KMS-11 (cell line): Measurements from ENCODE around the gene CIBAR2.

Experiments used
- H2AFZ ChIP-seq: fragments of 200-600 bp; sonication (generic); 2 replicates; pipeline ENCODE4 v1.6.1; 2016; ENCODE audit warnings: antibody characterized with exemption, mixed run types, low read depth
- H3K27ac ChIP-seq: fragments of 200-600 bp; sonication (generic); 2 replicates; pipeline ENCODE4 v1.6.1; 2016; ENCODE audit warnings: mild to moderate bottlenecking, mixed run types
- H3K27me3 ChIP-seq: fragments of 200-600 bp; sonication (generic); 2 replicates; pipeline ENCODE4 v1.6.1; 2017; ENCODE audit warnings: mild to moderate bottlenecking, low read depth, mixed run types, moderate library complexity; ENCODE audit not compliant: insufficient read depth
- H3K36me3 ChIP-seq: fragments of 200-600 bp; sonication (generic); 2 replicates; pipeline ENCODE4 v1.6.1; 2017; ENCODE audit warnings: mild to moderate bottlenecking, mixed run types; ENCODE audit not compliant: insufficient read depth
- H3K4me1 ChIP-seq: fragments of 200-600 bp; sonication (generic); 2 replicates; pipeline ENCODE4 v1.6.1; 2016; ENCODE audit warnings: mild to moderate bottlenecking, low read depth, mixed run types; ENCODE audit not compliant: poor library complexity, severe bottlenecking
- H3K4me2 ChIP-seq: fragments of 200-600 bp; sonication (generic); 2 replicates; pipeline ENCODE4 v1.7.0; 2016; ENCODE audit warnings: mild to moderate bottlenecking, mixed run types
- H3K4me3 ChIP-seq: fragments of 200-600 bp; sonication (generic); IDR thresholded peaks from 2 replicates; pipeline ENCODE4 v1.6.1; 2017; ENCODE audit warnings: low read depth, low read length, mixed read lengths; ENCODE audit not compliant: insufficient read depth
- H3K79me2 ChIP-seq: fragments of 200-600 bp; sonication (generic); 2 replicates; pipeline ENCODE4 v1.6.1; 2016; ENCODE audit warnings: low read depth, mixed run types; ENCODE audit not compliant: insufficient read depth
- H3K9ac ChIP-seq: fragments of 200-600 bp; sonication (generic); 2 replicates; pipeline ENCODE4 v1.6.1; 2016; ENCODE audit warnings: mild to moderate bottlenecking, mixed run types
- H4K20me1 ChIP-seq: fragments of 200-600 bp; sonication (generic); 2 replicates; pipeline ENCODE4 v1.6.1; 2016; ENCODE audit warnings: mild to moderate bottlenecking, mixed run types; ENCODE audit not compliant: insufficient read depth
- CTCF ChIP-seq: fragments of 200-600 bp; sonication (generic); conservative IDR thresholded peaks from 2 replicates; pipeline ENCODE4 v1.6.1; 2017; ENCODE audit warnings: low read depth, mild to moderate bottlenecking, antibody characterized with exemption, low read length, moderate library complexity, mixed read lengths

Gene CIBAR2

GRCh38 chr16:85078952-85079351, 33.3 kb downstream of the CIBAR2 start:
- Histone ChIP-seq H3K9ac (no peak overlapping the region), H3K79me2 (no peaks in the 10 kb centered on the region), H2AFZ (no peak overlapping the region), H3K36me3 (no peaks in the 10 kb centered on the region), H3K4me1 (no peaks in the 10 kb centered on the region), H3K4me3 (no peak overlapping the region), H3K4me2 (no peak overlapping the region), H3K27me3 (no peaks in the 10 kb centered on the region), H3K27ac (no peak overlapping the region), H4K20me1 (no peaks in the 10 kb centered on the region)
- no peak for TF ChIP-seq CTCF

GRCh38 chr16:85078226-85078625, 34.0 kb downstream of the CIBAR2 start:
- Histone ChIP-seq H3K27ac (no peak overlapping the region), H4K20me1 (no peaks in the 10 kb centered on the region), H3K9ac (no peak overlapping the region), H3K36me3 (no peaks in the 10 kb centered on the region), H3K79me2 (no peaks in the 10 kb centered on the region), H3K4me2 (no peak overlapping the region), H3K4me1 (no peaks in the 10 kb centered on the region), H3K4me3 (no peak overlapping the region), H3K27me3 (no peaks in the 10 kb centered on the region), H2AFZ (no peak overlapping the region)
- no peak for TF ChIP-seq CTCF

GRCh38 chr16:85077576-85078125, 34.6 kb downstream of the CIBAR2 start:
- Histone ChIP-seq H3K27me3 (no peaks in the 10 kb centered on the region), H2AFZ (no peak overlapping the region), H3K36me3 (no peaks in the 10 kb centered on the region), H3K4me1 (no peaks in the 10 kb centered on the region), H3K4me2 (no peak overlapping the region), H3K27ac (no peak overlapping the region), H3K9ac (no peak overlapping the region), H3K79me2 (no peaks in the 10 kb centered on the region), H3K4me3 (no peak overlapping the region), H4K20me1 (no peaks in the 10 kb centered on the region)
- TF ChIP-seq CTCF = no peak

GRCh38 chr16:85077039-85077438, 35.2 kb downstream of the CIBAR2 start:
- Histone ChIP-seq H3K27me3 (no peaks in the 10 kb centered on the region), H3K27ac (no peak overlapping the region), H3K4me2 (no peak overlapping the region), H3K36me3 (no peaks in the 10 kb centered on the region), H4K20me1 (no peaks in the 10 kb centered on the region), H2AFZ (no peak overlapping the region), H3K79me2 (no peaks in the 10 kb centered on the region), H3K4me1 (no peaks in the 10 kb centered on the region), H3K4me3 (no peak overlapping the region), H3K9ac (no peak overlapping the region)
- TF ChIP-seq CTCF = no peak
